Esophagus squamous epithelium (tissue), 5 donors: Measurements from ENCODE around the gene PAGE5. TPM values are rescaled to one million over a fixed set of nuclear protein-coding genes. Genes with fewer than 3 reads are reported as not detected.

ENCODE experiments used
- DNase-seq: peaks from one replicate; lab custom pipeline; 2025; lab: John Stamatoyannopoulos, UW
- H3K27ac ChIP-seq, 4 donors: fragments of 200-600 bp; sonication (generic); one replicate each; pipeline ENCODE4 v1.5.1; 2016 to 2019; ENCODE audit warnings: mild to moderate bottlenecking in 1 of 4
- H3K27me3 ChIP-seq, 4 donors: fragments of 200-600 bp; sonication (generic); 1 replicate in 3 of 4; 2 replicates in 1 of 4; pipeline versions ENCODE4 v1.5.1 to v1.6.0; 2017 to 2021; ENCODE audit warnings: antibody characterized with exemption in 1 of 4
- H3K36me3 ChIP-seq, 3 donors: fragments of 200-600 bp; sonication (generic); one replicate each; pipeline ENCODE4 v1.5.1; 2016 to 2019
- H3K4me1 ChIP-seq, 3 donors: fragments of 200-600 bp; sonication (generic); one replicate each; pipeline ENCODE4 v1.5.1; 2017 to 2019
- H3K4me3 ChIP-seq, 4 donors: fragments of 200-600 bp; sonication (generic); 1 replicate in 3 of 4; 2 replicates in 1 of 4; pipeline ENCODE4 v1.5.1; 2016 to 2019; ENCODE audit warnings: mild to moderate bottlenecking in 2 of 4, moderate library complexity in 1 of 4
- H3K9me3 ChIP-seq, 3 donors: fragments of 200-600 bp; sonication (generic); one replicate each; pipeline ENCODE4 v1.5.1; 2016 to 2019
- POLR2A ChIP-seq, 4 donors: fragments of 450-650 bp; IDR thresholded peaks; one replicate each; pipeline ENCODE4 v1.6.1; 2017; ENCODE audit warnings: antibody characterized with exemption in 4 of 4, mild to moderate bottlenecking in 4 of 4, moderate library complexity in 3 of 4
- WGBS, 2 donors: methylation state at CpG; one replicate each; pipeline ENCODE4 v1.1.5; 2018; 5-methylcytosine and 5-hydroxymethylcytosine counted together
- intact Hi-C: fragments of 100-400 bp; cut with DNase I; formaldehyde crosslinking; loops from one replicate; pipeline ENCODE4 v1.15.0; 2022
- total RNA-seq, 4 donors: library from RNA; depleted of rRNA; stranded (reverse); fragments of >200 nt; gene quantifications; one replicate each; pipeline ENCODE4 v1.1.0, GENCODE V29; 2016
- TF ChIP-seq, protein P1 (sequence below), 6 experiments: fragments of 450-650 bp in 4 of 6; fragments of 200-600 bp in 2 of 6; sonication (generic) in 2 of 6; IDR thresholded peaks; one replicate each; pipeline ENCODE4 v1.5.1; 2016 to 2019; ENCODE audit warnings: antibody characterized with exemption in 6 of 6, mild to moderate bottlenecking in 4 of 6, moderate library complexity in 4 of 6
- donor health status: DM: yes; HTN: yes; CAD: no.

PAGE5 gene
- total RNA-seq, 4 donors from 2014 or later, result not detected

DNA sequence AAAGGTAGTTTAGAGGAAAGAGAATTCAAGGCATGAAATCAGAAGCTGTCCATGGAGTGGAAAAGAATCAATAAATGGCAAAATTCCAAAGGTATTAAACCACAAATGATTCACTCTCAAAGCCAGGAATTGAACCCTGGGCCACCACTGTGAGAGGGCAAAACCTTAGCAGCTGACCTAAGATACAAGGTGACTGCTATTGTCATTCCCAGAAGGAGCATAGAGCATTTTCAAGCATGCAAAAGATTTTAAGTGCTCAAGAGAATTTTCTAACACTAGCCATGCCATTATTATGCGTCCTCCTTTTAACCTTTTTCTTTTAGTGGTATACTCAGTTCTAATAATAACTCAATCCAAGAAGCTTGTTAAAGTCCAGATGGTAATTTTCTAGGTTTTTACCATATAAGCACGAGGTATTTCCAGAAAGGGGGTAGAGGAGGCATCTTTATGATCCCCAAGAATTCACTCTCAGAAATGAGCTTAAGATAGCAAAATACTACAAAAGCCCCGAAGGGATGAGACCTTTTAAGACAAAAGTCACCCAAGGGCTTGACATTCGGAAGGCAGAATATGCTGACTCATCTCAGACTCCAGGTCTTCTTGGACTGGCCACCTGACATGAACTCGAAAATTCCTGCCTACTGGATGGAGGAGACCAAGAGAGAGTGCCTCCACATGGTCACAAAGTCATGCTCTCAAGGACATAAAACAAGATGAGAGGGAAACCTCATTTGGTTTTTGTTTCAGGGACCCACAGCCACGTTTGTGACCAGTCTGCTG is 13.8 kb upstream of the PAGE5 start:
- Histone ChIP-seq H3K27me3 (no peaks in the 10 kb centered on the region), H3K4me1 (peaks cover 0 to 14% (median 0%) of the 10 kb centered on the region in 3 donors), H3K9me3 (no peaks in the 10 kb centered on the region), H3K27ac (no peak overlapping the region), H3K36me3 (no peaks in the 10 kb centered on the region), H3K4me3 (no peak overlapping the region)
- WGBS, 2 donors, result 44 to 52% methylated on average over 5 of the region's 6 CpGs
- DNase-seq, result no peak
- intact Hi-C loops, result no loop called here
- TF ChIP-seq, protein P1, sequence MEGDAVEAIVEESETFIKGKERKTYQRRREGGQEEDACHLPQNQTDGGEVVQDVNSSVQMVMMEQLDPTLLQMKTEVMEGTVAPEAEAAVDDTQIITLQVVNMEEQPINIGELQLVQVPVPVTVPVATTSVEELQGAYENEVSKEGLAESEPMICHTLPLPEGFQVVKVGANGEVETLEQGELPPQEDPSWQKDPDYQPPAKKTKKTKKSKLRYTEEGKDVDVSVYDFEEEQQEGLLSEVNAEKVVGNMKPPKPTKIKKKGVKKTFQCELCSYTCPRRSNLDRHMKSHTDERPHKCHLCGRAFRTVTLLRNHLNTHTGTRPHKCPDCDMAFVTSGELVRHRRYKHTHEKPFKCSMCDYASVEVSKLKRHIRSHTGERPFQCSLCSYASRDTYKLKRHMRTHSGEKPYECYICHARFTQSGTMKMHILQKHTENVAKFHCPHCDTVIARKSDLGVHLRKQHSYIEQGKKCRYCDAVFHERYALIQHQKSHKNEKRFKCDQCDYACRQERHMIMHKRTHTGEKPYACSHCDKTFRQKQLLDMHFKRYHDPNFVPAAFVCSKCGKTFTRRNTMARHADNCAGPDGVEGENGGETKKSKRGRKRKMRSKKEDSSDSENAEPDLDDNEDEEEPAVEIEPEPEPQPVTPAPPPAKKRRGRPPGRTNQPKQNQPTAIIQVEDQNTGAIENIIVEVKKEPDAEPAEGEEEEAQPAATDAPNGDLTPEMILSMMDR (IDR thresholded peaks at IDR 0.05), result no peak
- no peak for TF ChIP-seq POLR2A (IDR thresholded peaks at IDR 0.05)

DNA sequence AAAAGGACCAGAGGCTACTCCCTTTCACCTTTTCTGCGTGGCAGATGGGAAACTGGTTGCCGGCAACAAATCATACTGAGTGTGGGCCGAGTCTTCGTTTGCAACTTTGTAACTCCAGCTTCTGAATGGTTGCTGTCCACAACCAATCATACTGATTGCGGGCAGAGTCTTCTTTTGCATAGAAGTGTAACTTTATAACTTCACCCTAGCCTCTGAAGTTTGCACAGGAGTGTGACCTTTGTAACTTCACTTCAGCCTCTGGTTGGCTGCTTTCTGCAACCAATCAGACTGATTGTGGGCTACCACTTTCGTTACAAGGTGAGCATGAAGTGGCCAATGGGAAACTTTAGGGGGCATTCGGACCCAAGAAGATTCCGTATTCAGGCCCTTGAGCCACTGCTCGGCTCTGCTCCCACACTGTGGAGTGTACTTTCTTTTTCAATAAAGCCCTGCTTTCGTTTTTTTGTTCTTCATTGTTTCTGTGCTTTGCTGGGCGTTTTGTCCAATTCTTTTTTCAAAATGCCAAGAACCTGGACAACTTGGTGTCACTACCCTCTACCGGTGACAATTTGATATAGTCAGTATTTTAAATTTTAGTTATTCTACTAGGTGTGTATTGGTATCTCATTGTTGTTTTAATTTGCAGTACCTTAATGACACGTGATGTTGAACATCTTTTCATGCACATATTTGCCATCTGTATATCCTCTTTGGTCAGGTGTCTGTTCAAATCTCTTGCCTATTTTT is 9.0 kb upstream of the PAGE5 start:
- intact Hi-C loops, result no loop called here
- DNase-seq, result no peak
- H3K4me1 ChIP-seq, result no peaks in the 10 kb centered on the region
- H3K27me3 ChIP-seq, result no peaks in the 10 kb centered on the region
- WGBS, 2 donors, result 73 to 84% methylated on average over 7 to 13 of the region's 13 CpGs
- H3K4me3 ChIP-seq, result no peak overlapping the region
- TF ChIP-seq POLR2A (IDR thresholded peaks at IDR 0.05), result no peak
- TF ChIP-seq, protein P1 (IDR thresholded peaks at IDR 0.05), result no peak
- no peaks in the 10 kb centered on the region for H3K36me3 ChIP-seq
- no peak overlapping the region for H3K27ac ChIP-seq
- no peaks in the 10 kb centered on the region for H3K9me3 ChIP-seq

DNA sequence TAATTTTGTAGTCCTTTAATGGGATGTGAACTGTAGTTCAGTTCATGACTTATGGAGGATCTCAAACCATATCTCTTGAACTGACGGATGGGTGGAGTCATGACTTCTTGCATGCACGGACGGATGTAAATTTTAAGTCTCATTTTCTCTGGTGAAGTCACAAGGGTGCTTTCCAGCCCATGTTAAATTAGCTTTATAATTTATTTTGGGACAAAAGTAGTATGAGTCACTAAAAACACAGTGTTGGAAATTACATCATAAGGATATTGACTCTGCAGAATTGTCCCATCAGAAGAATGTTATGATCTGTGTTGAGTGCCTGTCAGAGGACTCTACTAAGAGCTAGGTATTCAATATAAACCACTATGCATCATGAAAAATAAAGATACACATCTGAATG is 6.8 kb upstream of the PAGE5 start:
- DNase-seq, result no peak
- no peaks in the 10 kb centered on the region for H3K27me3 ChIP-seq
- TF ChIP-seq, protein P1 (IDR thresholded peaks at IDR 0.05), result no peak
- TF ChIP-seq POLR2A (IDR thresholded peaks at IDR 0.05), result no peak
- no peak overlapping the region for H3K4me3 ChIP-seq
- intact Hi-C loops, result no loop called here
- no peaks in the 10 kb centered on the region for H3K36me3 ChIP-seq
- no peak overlapping the region for H3K27ac ChIP-seq
- no peaks in the 10 kb centered on the region for H3K9me3 ChIP-seq
- no peaks in the 10 kb centered on the region for H3K4me1 ChIP-seq
- 41 to 66% methylated on average over 3 of the region's 3 CpGs for WGBS, 2 donors

DNA sequence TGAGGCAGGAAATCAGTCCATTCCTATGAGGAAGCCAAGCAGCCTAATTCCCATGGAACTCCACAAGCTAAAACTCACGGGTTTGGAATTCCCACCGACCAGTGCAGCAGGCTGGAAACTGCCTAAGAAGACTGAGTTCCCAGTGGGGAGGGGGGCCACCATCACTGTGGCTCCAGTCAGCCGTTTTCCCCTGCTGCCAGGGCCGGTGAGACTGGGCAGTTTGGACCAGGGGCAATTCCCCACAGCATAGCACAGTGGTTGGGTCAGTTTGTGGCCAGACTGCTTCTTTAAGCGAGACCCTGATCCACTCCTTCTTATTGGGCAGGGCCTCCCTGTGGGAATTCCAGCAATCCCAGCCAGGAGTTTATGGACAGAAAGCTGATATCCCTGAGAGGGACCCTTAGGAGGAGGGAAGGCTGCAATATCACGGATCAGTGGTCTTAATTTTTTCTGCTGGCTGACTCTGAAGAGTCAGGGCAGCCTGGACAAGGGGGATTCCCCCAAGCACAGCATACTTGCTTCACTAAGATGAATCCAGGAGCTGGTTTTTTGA is 20.7 kb downstream of the PAGE5 start:
- 67% methylated on average over 1 of the region's 6 CpGs; no CpG with 5 or more reads in 1 of the 2 donors for WGBS, 2 donors

More for the DNA sequence above, 20.7 kb downstream of the PAGE5 start:
- Histone ChIP-seq H3K27me3 (no peaks in the 10 kb centered on the region), H3K27ac (no peak overlapping the region), H3K36me3 (no peaks in the 10 kb centered on the region), H3K4me3 (no peak overlapping the region), H3K4me1 (no peaks in the 10 kb centered on the region), H3K9me3 (peaks cover 0 to under 1% (median 0%) of the 10 kb centered on the region in 3 donors)
- intact Hi-C loops, result no loop called here
- DNase-seq, result no peak
- TF ChIP-seq POLR2A (IDR thresholded peaks at IDR 0.05), result no peak
- TF ChIP-seq, protein P1 (IDR thresholded peaks at IDR 0.05), result no peak
